Hepatocyte (in vitro differentiated cells): Measurements from ENCODE around the gene HMGN4. TPM values are rescaled to one million over a fixed set of nuclear protein-coding genes. Genes with fewer than 3 reads are reported as not detected.

Experiments
- DNase-seq: peaks from one replicate; pipeline ENCODE4 v3.0.0-alpha.2; 2016; ENCODE audit warnings: low spot score
- H2AFZ ChIP-seq: fragments of 200-600 bp; sonication (generic); 2 replicates; pipeline ENCODE4 v1.6.0; 2016; ENCODE audit warnings: antibody characterized with exemption, mild to moderate bottlenecking
- H3K27ac ChIP-seq: fragments of 200-600 bp; sonication (generic); 2 replicates; pipeline ENCODE4 v1.5.1; 2016; ENCODE audit warnings: mild to moderate bottlenecking
- H3K27me3 ChIP-seq: fragments of 200-600 bp; sonication (generic); 2 replicates; pipeline ENCODE4 v1.6.1; 2016
- H3K36me3 ChIP-seq: fragments of 200-600 bp; sonication (generic); replicated peaks from 2 replicates; pipeline ENCODE4 v1.5.1; 2016; ENCODE audit warnings: low read depth; ENCODE audit not compliant: insufficient read depth
- H3K4me1 ChIP-seq: fragments of 200-600 bp; sonication (generic); 2 replicates; pipeline ENCODE4 v1.5.1; 2016; ENCODE audit warnings: mild to moderate bottlenecking, moderate library complexity; ENCODE audit not compliant: insufficient read depth
- H3K4me2 ChIP-seq: fragments of 200-600 bp; sonication (generic); 2 replicates; pipeline ENCODE4 v1.6.0; 2016
- H3K4me3 ChIP-seq: fragments of 200-600 bp; sonication (generic); 2 replicates; pipeline ENCODE4 v1.5.1; 2016; ENCODE audit warnings: mild to moderate bottlenecking
- H3K79me2 ChIP-seq: fragments of 200-600 bp; sonication (generic); 2 replicates; pipeline ENCODE4 v1.6.0; 2017; ENCODE audit warnings: mild to moderate bottlenecking
- H3K9me2 ChIP-seq: fragments of 200-600 bp; sonication (generic); replicated peaks from 2 replicates; pipeline ENCODE4 v1.6.0; 2017; ENCODE audit warnings: mild to moderate bottlenecking; ENCODE audit not compliant: insufficient read depth
- H3K9me3 ChIP-seq: fragments of 200-600 bp; sonication (generic); 2 replicates; pipeline ENCODE4 v1.5.1; 2016; ENCODE audit warnings: low read depth, mild to moderate bottlenecking
- H4K20me1 ChIP-seq: fragments of 200-600 bp; sonication (generic); 2 replicates; pipeline ENCODE4 v1.6.0; 2016; ENCODE audit warnings: mild to moderate bottlenecking; ENCODE audit not compliant: insufficient read depth, poor library complexity, severe bottlenecking
- EZH2 ChIP-seq: fragments of 200-600 bp; sonication (generic); IDR thresholded peaks from 2 replicates; pipeline ENCODE4 v1.6.1; 2016; ENCODE audit warnings: antibody characterized with exemption, mild to moderate bottlenecking, borderline replicate concordance
- EZH2phosphoT487 ChIP-seq: fragments of 200-600 bp; sonication (generic); IDR thresholded peaks from one replicate; pipeline ENCODE4 v1.6.1; 2018; ENCODE audit warnings: antibody characterized with exemption, mild to moderate bottlenecking, low read depth, moderate library complexity; ENCODE audit not compliant: unreplicated experiment, severe bottlenecking
- WGBS: methylation state at CpG from one replicate; pipeline ENCODE4 v1.1.6; 2016; ENCODE audit warnings: low lambda C conversion rate; ENCODE audit errors: missing lambda C conversion rate; 5-methylcytosine and 5-hydroxymethylcytosine counted together
- polyA plus RNA-seq: library from polyadenylated mRNA; unstranded; fragments of >200 nt; fragmentation: Nextera tagmentation; extraction: Ambion mirVana; gene quantifications from 2 replicates; pipeline ENCODE4 v1.2.1, GENCODE V29; 2016
- total RNA-seq: library from RNA; depleted of rRNA; stranded (reverse); fragments of >200 nt; gene quantifications from 2 replicates; pipeline ENCODE4 v1.2.3, GENCODE V29; 2014
- TF ChIP-seq, protein P1 (sequence below): fragments of 200-600 bp; sonication (generic); IDR thresholded peaks from 2 replicates; pipeline ENCODE4 v1.5.1; 2016; ENCODE audit warnings: antibody characterized with exemption, mild to moderate bottlenecking; ENCODE audit not compliant: poor library complexity

Gene HMGN4
- total and polyA plus RNA-seq, 2 experiments from 2014 or later = 41.2 to 53.5 TPM

GRCh38 chr6:26524722-26525370 lies 13.3 kb upstream of the HMGN4 start:
- DNase-seq = no peak
- peaks cover 4% of the 10 kb centered on the region for H3K4me1 ChIP-seq
- no peaks in the 10 kb centered on the region for H3K9me3 ChIP-seq
- no peak overlapping the region for H2AFZ ChIP-seq
- H3K4me3 ChIP-seq = no peak overlapping the region
- H3K79me2 ChIP-seq = peaks cover 14% of the 10 kb centered on the region
- no peak overlapping the region for H3K27ac ChIP-seq
- H3K4me2 ChIP-seq = no peak overlapping the region
- H3K36me3 ChIP-seq = no peaks in the 10 kb centered on the region
- TF ChIP-seq, protein P1, sequence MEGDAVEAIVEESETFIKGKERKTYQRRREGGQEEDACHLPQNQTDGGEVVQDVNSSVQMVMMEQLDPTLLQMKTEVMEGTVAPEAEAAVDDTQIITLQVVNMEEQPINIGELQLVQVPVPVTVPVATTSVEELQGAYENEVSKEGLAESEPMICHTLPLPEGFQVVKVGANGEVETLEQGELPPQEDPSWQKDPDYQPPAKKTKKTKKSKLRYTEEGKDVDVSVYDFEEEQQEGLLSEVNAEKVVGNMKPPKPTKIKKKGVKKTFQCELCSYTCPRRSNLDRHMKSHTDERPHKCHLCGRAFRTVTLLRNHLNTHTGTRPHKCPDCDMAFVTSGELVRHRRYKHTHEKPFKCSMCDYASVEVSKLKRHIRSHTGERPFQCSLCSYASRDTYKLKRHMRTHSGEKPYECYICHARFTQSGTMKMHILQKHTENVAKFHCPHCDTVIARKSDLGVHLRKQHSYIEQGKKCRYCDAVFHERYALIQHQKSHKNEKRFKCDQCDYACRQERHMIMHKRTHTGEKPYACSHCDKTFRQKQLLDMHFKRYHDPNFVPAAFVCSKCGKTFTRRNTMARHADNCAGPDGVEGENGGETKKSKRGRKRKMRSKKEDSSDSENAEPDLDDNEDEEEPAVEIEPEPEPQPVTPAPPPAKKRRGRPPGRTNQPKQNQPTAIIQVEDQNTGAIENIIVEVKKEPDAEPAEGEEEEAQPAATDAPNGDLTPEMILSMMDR = no peak
- TF ChIP-seq EZH2phosphoT487 (no peak), EZH2 (no peak)
- no peaks in the 10 kb centered on the region for H3K9me2 ChIP-seq
- H3K27me3 ChIP-seq = no peaks in the 10 kb centered on the region
- H4K20me1 ChIP-seq = no peaks in the 10 kb centered on the region
- 84% methylated on average over 7 of the region's 7 CpGs for WGBS

DNA sequence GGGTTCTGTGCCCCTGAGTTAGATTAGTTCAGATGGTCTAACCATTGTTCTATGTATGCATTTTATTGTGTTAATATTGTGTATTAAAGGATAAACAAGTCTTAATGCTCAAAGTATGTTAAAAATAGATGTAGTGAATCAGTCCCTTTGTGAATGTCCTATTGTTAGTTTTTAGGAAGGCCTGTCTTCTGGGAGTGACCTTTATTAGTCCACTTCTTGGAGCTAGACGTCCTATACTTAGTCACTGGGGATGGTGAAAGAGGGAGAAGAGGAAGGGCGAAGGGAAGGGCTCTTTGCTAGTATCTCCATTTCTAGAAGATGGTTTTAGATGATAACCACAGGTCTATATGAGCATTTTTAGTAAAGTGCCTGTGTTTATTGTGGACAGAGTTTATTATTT lies 12.3 kb upstream of the HMGN4 start:
- H3K9me2 ChIP-seq = no peaks in the 10 kb centered on the region
- no peak for DNase-seq
- 76% methylated on average over 2 of the region's 2 CpGs for WGBS
- H3K79me2 ChIP-seq = peaks cover 14% of the 10 kb centered on the region
- no peaks in the 10 kb centered on the region for H3K36me3 ChIP-seq
- H3K4me3 ChIP-seq = no peak overlapping the region
- H2AFZ ChIP-seq = no peak overlapping the region
- H3K4me1 ChIP-seq = no peaks in the 10 kb centered on the region
- no peaks in the 10 kb centered on the region for H3K27me3 ChIP-seq
- no peaks in the 10 kb centered on the region for H3K9me3 ChIP-seq
- H3K4me2 ChIP-seq = no peak overlapping the region
- no peaks in the 10 kb centered on the region for H4K20me1 ChIP-seq
- H3K27ac ChIP-seq = no peak overlapping the region
- TF ChIP-seq, protein P1 = no peak
- TF ChIP-seq EZH2 (no peak), EZH2phosphoT487 (no peak)

- no peak overlapping the region for H3K4me2 ChIP-seq
- H2AFZ ChIP-seq = no peak overlapping the region
- peaks cover 14% of the 10 kb centered on the region for H3K79me2 ChIP-seq
- H3K36me3 ChIP-seq = no peaks in the 10 kb centered on the region
- no peaks in the 10 kb centered on the region for H3K9me2 ChIP-seq
- H4K20me1 ChIP-seq = no peaks in the 10 kb centered on the region
- no peak overlapping the region for H3K4me3 ChIP-seq
- no peaks in the 10 kb centered on the region for H3K4me1 ChIP-seq
- no peaks in the 10 kb centered on the region for H3K27me3 ChIP-seq
- WGBS = 90% methylated on average over 1 of the region's 1 CpG
- H3K27ac ChIP-seq = no peak overlapping the region
- TF ChIP-seq, protein P1 = no peak
- no peak for TF ChIP-seq EZH2phosphoT487
- TF ChIP-seq EZH2 = no peak
- H3K9me3 ChIP-seq = no peaks in the 10 kb centered on the region
- DNase-seq = no peak
Observed at GRCh38 chr6:26526928-26527327, 11.2 kb upstream of the HMGN4 start.
